Activated T-helper 1 cell treated with anti-CD3 and anti-CD28 coated beads, Interleukin-12 subunit alpha, Interleukin-12 subunit beta, Interleukin-2, Interleukin-4 antibody, amounts not matched to agents 30 ng/mL and 10 ng/mL and 1 ng/mL, durations not matched to agents 14 hours and 24 hours and 36 hours (primary cell): ENCODE results near the gene CGN. TPM values are rescaled to one million over a fixed set of nuclear protein-coding genes. Genes with fewer than 3 reads are reported as not detected.

Experiments used
- DNase-seq: peaks from one replicate; pipeline ENCODE4 v3.0.0; 2021; ENCODE audit warnings: low spot score
- H3K27ac Mint-ChIP-seq: one replicate; pipeline ENCODE4 v1.8.0; 2021; ENCODE audit warnings: mild to moderate bottlenecking, mixed read lengths
- H3K27me3 Mint-ChIP-seq: one replicate; pipeline ENCODE4 v1.8.0; 2022; ENCODE audit warnings: mild to moderate bottlenecking, moderate library complexity, mixed read lengths; ENCODE audit not compliant: insufficient read depth
- H3K36me3 Mint-ChIP-seq: one replicate; pipeline ENCODE4 v1.8.0; 2021; ENCODE audit warnings: low read depth, mixed read lengths
- H3K4me1 Mint-ChIP-seq: one replicate; pipeline ENCODE4 v1.8.0; 2021; ENCODE audit warnings: low read depth, mixed read lengths
- H3K4me3 Mint-ChIP-seq: one replicate; pipeline ENCODE4 v1.8.0; 2021; ENCODE audit warnings: mild to moderate bottlenecking, moderate library complexity, mixed read lengths
- H3K9me3 Mint-ChIP-seq: one replicate; pipeline ENCODE4 v1.8.0; 2021; ENCODE audit warnings: mixed read lengths
- intact Hi-C: fragments of 100-400 bp; cut with micrococcal nuclease; formaldehyde crosslinking; loops from one replicate; pipeline ENCODE4 v1.15.1; 2024
- total RNA-seq: library from RNA; stranded (reverse); gene quantifications from 2 replicates; pipeline ENCODE4 v1.2.3, GENCODE V29; 2022

CGN gene
- total RNA-seq, 1 donor from 2014 or later = 0.91 TPM

DNA sequence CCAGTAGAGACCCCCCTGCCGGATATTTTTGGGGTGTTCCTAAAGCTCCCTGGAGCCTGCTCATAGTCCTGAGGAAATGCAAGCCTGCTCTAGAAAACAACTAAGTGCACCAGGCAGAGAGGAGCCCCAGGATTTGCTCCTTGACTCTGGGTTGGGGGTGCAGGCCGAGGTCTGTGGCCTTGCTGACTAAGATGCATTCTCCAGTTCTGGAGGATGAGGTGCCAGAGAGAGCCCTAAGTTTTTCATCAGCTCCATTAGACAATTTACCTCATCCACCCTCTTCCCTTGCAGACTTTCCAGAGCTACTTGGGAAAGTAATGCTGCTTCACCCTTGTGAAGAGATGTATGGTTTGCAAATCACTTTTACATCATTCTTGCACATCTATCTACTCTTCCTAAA, 38.0 kb downstream of the CGN start:
- H3K9me3 Mint-ChIP-seq = no peaks in the 10 kb centered on the region
- no peak for DNase-seq
- intact Hi-C loops = no loop called here
- no peaks in the 10 kb centered on the region for H3K36me3 Mint-ChIP-seq
- no peak overlapping the region for H3K4me3 Mint-ChIP-seq
- no peak overlapping the region for H3K27ac Mint-ChIP-seq
- peaks cover 3% of the 10 kb centered on the region for H3K27me3 Mint-ChIP-seq
- peaks cover 9% of the 10 kb centered on the region for H3K4me1 Mint-ChIP-seq

- Mint-ChIP-seq H3K4me3 (no peak overlapping the region), H3K27ac (no peak overlapping the region), H3K36me3 (peaks cover 2% of the 10 kb centered on the region), H3K4me1 (no peaks in the 10 kb centered on the region), H3K27me3 (peaks cover 5% of the 10 kb centered on the region), H3K9me3 (no peaks in the 10 kb centered on the region)
- DNase-seq = no peak
- intact Hi-C loops = no loop called here
These were observed 42.5 kb downstream of the CGN start for GRCh38 chr1:151553659-151554058.

- Mint-ChIP-seq H3K4me3 (no peak overlapping the region), H3K9me3 (no peaks in the 10 kb centered on the region), H3K27ac (no peak overlapping the region), H3K4me1 (no peaks in the 10 kb centered on the region), H3K36me3 (peaks cover 2% of the 10 kb centered on the region), H3K27me3 (peaks cover 5% of the 10 kb centered on the region)
- intact Hi-C loops = no loop called here
- no peak for DNase-seq
These were observed 44.9 kb downstream of the CGN start for GRCh38 chr1:151556052-151556451.

- H3K4me1 Mint-ChIP-seq = no peaks in the 10 kb centered on the region
- intact Hi-C loops = no loop called here
- H3K27ac Mint-ChIP-seq = no peak overlapping the region
- H3K9me3 Mint-ChIP-seq = no peaks in the 10 kb centered on the region
- H3K4me3 Mint-ChIP-seq = no peak overlapping the region
- H3K36me3 Mint-ChIP-seq = no peaks in the 10 kb centered on the region
- no peak for DNase-seq
- no peaks in the 10 kb centered on the region for H3K27me3 Mint-ChIP-seq
These were observed 51.5 kb downstream of the CGN start for GRCh38 chr1:151562661-151563060.

GRCh38 chr1:151563376-151563775, 52.2 kb downstream of the CGN start:
- Mint-ChIP-seq H3K27me3 (no peaks in the 10 kb centered on the region), H3K27ac (no peak overlapping the region), H3K9me3 (no peaks in the 10 kb centered on the region), H3K4me1 (peaks cover 5% of the 10 kb centered on the region), H3K4me3 (no peak overlapping the region), H3K36me3 (peaks cover 2% of the 10 kb centered on the region)
- DNase-seq = no peak
- intact Hi-C loops = no loop called here

GRCh38 chr1:151565502-151566189, 54.5 kb downstream of the CGN start:
- intact Hi-C loops = no loop called here
- Mint-ChIP-seq H3K4me3 (no peak overlapping the region), H3K4me1 (peaks cover 16% of the 10 kb centered on the region), H3K9me3 (no peaks in the 10 kb centered on the region), H3K27ac (no peak overlapping the region), H3K27me3 (peaks cover 2% of the 10 kb centered on the region), H3K36me3 (peaks cover 2% of the 10 kb centered on the region)
- no peak for DNase-seq

- Mint-ChIP-seq H3K4me3 (no peak overlapping the region), H3K27ac (no peak overlapping the region), H3K27me3 (peaks cover 2% of the 10 kb centered on the region), H3K4me1 (peaks cover 16% of the 10 kb centered on the region), H3K9me3 (no peaks in the 10 kb centered on the region), H3K36me3 (peaks cover 6% of the 10 kb centered on the region)
- DNase-seq = no peak
- intact Hi-C loops = no loop called here
These were observed 57.5 kb downstream of the CGN start for GRCh38 chr1:151568626-151569088.

GRCh38 chr1:151570819-151571218, 59.6 kb downstream of the CGN start:
- Mint-ChIP-seq H3K27me3 (peaks cover 2% of the 10 kb centered on the region), H3K27ac (no peak overlapping the region), H3K36me3 (peaks cover 8% of the 10 kb centered on the region), H3K9me3 (no peaks in the 10 kb centered on the region), H3K4me1 (peaks cover 24% of the 10 kb centered on the region), H3K4me3 (no peak overlapping the region)
- intact Hi-C loops = no loop called here
- DNase-seq = no peak

- Mint-ChIP-seq H3K9me3 (no peaks in the 10 kb centered on the region), H3K4me1 (peaks cover 13% of the 10 kb centered on the region), H3K4me3 (no peak overlapping the region), H3K36me3 (peaks cover 6% of the 10 kb centered on the region), H3K27ac (no peak overlapping the region), H3K27me3 (no peaks in the 10 kb centered on the region)
- no peak for DNase-seq
- intact Hi-C loops = no loop called here
These were observed 63.7 kb downstream of the CGN start for GRCh38 chr1:151574575-151575529.

DNA sequence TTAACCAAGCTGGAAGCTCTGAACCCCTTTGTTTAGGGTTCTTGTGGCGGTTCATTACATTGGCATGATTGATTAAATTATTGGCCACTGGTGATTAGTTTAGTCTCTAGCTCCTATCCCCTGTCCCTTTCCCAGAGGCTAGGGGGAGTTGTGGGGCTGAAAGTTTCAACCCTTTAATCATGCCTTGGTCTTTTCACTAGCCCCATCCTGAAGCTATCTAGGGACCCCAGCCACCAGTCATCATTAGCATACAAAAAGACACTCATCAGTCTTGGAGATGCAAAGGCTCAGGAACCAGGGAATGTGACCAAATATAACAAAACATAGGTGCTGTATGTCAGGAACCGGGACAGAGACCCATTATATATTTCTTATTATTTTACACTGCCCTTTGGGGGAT, 66.0 kb downstream of the CGN start:
- intact Hi-C loops = no loop called here
- Mint-ChIP-seq H3K36me3 (peaks cover 7% of the 10 kb centered on the region), H3K27ac (no peak overlapping the region), H3K4me3 (no peak overlapping the region), H3K9me3 (no peaks in the 10 kb centered on the region), H3K4me1 (peaks cover 13% of the 10 kb centered on the region), H3K27me3 (peaks cover 2% of the 10 kb centered on the region)
- DNase-seq = no peak

DNA sequence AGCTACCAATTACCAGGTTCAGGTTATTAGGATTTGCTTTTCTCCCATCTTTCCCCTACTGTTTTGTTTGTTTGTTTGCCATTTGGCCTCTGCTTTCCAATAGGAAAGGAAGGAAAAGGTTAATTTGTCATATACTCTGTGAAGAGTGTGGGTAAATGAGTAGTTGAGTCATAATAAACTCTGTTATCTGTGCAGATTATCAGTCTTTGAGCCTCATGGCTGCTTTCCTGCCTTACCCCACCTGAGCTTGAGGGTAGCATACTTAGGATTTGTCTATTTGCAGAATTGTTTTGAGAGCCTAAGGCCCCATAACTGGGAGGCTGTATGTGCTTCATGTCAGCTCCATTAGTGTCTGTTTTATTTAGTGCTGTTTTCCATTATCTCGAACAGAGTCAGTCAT, 67.8 kb downstream of the CGN start:
- Mint-ChIP-seq H3K4me3 (no peak overlapping the region), H3K27me3 (peaks cover 2% of the 10 kb centered on the region), H3K36me3 (peaks cover 3% of the 10 kb centered on the region), H3K9me3 (no peaks in the 10 kb centered on the region), H3K4me1 (peaks cover 13% of the 10 kb centered on the region), H3K27ac (no peak overlapping the region)
- intact Hi-C loops = no loop called here
- no peak for DNase-seq

GRCh38 chr1:151579436-151580225, 68.4 kb downstream of the CGN start:
- no peaks in the 10 kb centered on the region for H3K9me3 Mint-ChIP-seq
- peaks cover 2% of the 10 kb centered on the region for H3K27me3 Mint-ChIP-seq
- intact Hi-C loops = no loop called here
- DNase-seq = no peak
- no peak overlapping the region for H3K4me3 Mint-ChIP-seq
- no peak overlapping the region for H3K27ac Mint-ChIP-seq
- peaks cover 3% of the 10 kb centered on the region for H3K36me3 Mint-ChIP-seq
- H3K4me1 Mint-ChIP-seq = peaks cover 12% of the 10 kb centered on the region
